Measurements from ENCODE around the gene GPR4.

GRCh38 chr19:45632468-45633196 is 30.6 kb upstream of the GPR4 start:
- TF ChIP-seq, protein P1, sequence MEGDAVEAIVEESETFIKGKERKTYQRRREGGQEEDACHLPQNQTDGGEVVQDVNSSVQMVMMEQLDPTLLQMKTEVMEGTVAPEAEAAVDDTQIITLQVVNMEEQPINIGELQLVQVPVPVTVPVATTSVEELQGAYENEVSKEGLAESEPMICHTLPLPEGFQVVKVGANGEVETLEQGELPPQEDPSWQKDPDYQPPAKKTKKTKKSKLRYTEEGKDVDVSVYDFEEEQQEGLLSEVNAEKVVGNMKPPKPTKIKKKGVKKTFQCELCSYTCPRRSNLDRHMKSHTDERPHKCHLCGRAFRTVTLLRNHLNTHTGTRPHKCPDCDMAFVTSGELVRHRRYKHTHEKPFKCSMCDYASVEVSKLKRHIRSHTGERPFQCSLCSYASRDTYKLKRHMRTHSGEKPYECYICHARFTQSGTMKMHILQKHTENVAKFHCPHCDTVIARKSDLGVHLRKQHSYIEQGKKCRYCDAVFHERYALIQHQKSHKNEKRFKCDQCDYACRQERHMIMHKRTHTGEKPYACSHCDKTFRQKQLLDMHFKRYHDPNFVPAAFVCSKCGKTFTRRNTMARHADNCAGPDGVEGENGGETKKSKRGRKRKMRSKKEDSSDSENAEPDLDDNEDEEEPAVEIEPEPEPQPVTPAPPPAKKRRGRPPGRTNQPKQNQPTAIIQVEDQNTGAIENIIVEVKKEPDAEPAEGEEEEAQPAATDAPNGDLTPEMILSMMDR (optimal IDR thresholded peaks at IDR 0.05 in 1 of 3, IDR thresholded peaks at IDR 0.05 in 1 of 3, conservative IDR thresholded peaks at IDR 0.05 in 1 of 3; ENCODE audit: extremely low read depth in 1 of 3, insufficient read depth in 2 of 3, low read length in 3 of 3) = no peak
- no peak for TF ChIP-seq EZH2 (IDR thresholded peaks at IDR 0.05; ENCODE audit: low read length)
